Thyroid gland (tissue), 4 donors: ENCODE results near the gene MOGAT2. TPM values are rescaled to one million over a fixed set of nuclear protein-coding genes. Genes with fewer than 3 reads are reported as not detected.
"Not testable (repeated sequence)": the region's sequence is repeated elsewhere in the genome, so short reads cannot be mapped to it uniquely, and the experiment has no call there.

Experiments
- DNase-seq, 2 donors: peaks; one replicate each; pipeline ENCODE4 v3.0.0-alpha.2; 2019
- H3K27ac ChIP-seq, 3 donors: fragments of 200-600 bp; sonication (generic); 1 replicate in 2 of 3; 2 replicates in 1 of 3; pipeline ENCODE4 v1.5.1; 2016 to 2019; ENCODE audit warnings: mild to moderate bottlenecking in 1 of 3, moderate library complexity in 1 of 3
- H3K27me3 ChIP-seq: fragments of 200-600 bp; sonication (generic); one replicate; pipeline ENCODE4 v1.5.1; 2019
- H3K36me3 ChIP-seq, 2 donors: fragments of 200-600 bp; sonication (generic); one replicate each; pipeline ENCODE4 v1.5.1; 2016 to 2019
- H3K4me1 ChIP-seq, 2 donors: fragments of 200-600 bp; sonication (generic); one replicate each; pipeline ENCODE4 v1.5.1; 2017 to 2019
- H3K4me3 ChIP-seq, 3 donors: fragments of 200-600 bp; sonication (generic); replicated peaks in 1 of 3; 1 replicate in 2 of 3; 2 replicates in 1 of 3; pipeline ENCODE4 v1.5.1; 2016; ENCODE audit warnings: mild to moderate bottlenecking in 1 of 3
- H3K9me3 ChIP-seq: fragments of 200-600 bp; sonication (generic); one replicate; pipeline ENCODE4 v1.5.1; 2017
- POLR2A ChIP-seq, 2 donors: fragments of 450-650 bp; IDR thresholded peaks; one replicate each; pipeline ENCODE4 v1.6.1; 2017; ENCODE audit warnings: antibody characterized with exemption in 2 of 2, mild to moderate bottlenecking in 2 of 2, moderate library complexity in 1 of 2
- WGBS, 2 donors: methylation state at CpG; one replicate each; pipeline ENCODE4 v1.1.5; 2017; 5-methylcytosine and 5-hydroxymethylcytosine counted together
- intact Hi-C: fragments of 100-400 bp; cut with DNase I; formaldehyde crosslinking; loops from one replicate; pipeline ENCODE4 v1.15.1; 2023
- total RNA-seq, 4 donors: library from RNA; depleted of rRNA; stranded (reverse); fragments of >200 nt; gene quantifications; one replicate each; pipeline ENCODE4 v1.2.3, GENCODE V29; 2016
- TF ChIP-seq, protein P1 (sequence below), 6 experiments: fragments of 200-600 bp in 3 of 6; fragments of 450-650 bp in 3 of 6; sonication (generic) in 3 of 6; IDR thresholded peaks; one replicate each; pipeline ENCODE4 v1.5.1; 2016 to 2019; ENCODE audit warnings: antibody characterized with exemption in 6 of 6, mild to moderate bottlenecking in 2 of 6, inconsistent platforms in 1 of 6, moderate library complexity in 1 of 6

The MOGAT2 gene
- total RNA-seq, 4 donors from 2014 or later: 1.0 TPM; not detected in 3

DNA sequence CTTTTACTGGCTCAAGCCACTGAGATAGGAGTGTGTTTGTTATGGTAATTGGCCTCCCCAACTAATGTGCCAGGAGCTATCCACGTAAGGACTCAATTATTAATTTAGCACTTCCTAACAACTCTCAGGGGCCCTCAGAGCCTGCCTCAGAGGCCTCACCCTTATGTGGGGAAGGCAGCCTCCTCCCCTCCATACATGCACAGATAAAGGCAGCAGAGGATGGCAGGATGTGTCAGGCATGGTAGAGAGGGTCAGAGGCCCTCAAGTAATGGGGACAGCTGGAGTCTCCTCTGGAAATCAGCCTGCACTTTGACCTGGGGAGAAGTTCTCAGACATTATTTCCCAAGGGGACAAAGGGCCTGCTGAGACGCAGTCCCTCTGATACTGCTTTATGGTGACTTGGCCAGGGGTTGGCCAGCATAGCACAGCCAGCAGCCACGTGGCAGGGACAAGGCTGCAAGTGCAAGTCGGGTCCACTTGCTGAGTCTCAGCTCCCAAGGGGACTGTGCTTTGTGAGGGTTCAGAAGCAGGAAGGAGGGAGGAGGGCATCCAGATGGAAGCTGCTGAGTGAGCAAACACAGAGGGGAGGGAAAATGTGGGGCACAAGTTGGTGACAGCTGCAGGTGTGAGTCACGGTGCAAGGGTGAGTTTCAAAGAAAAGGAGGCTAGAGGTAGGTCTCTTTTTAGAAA lies 17.0 kb downstream of the MOGAT2 start:
- Histone ChIP-seq H3K4me3 (no peak overlapping the region), H3K9me3 (no peaks in the 10 kb centered on the region), H3K4me1 (peaks cover 7 to 13% of the 10 kb centered on the region in 2 donors), H3K27ac (no peak overlapping the region), H3K36me3 (no peaks in the 10 kb centered on the region), H3K27me3 (no peaks in the 10 kb centered on the region)
- no peak for DNase-seq
- 65 to 73% methylated on average over 3 to 5 of the region's 5 CpGs for WGBS, 2 donors
- no peak for TF ChIP-seq POLR2A (IDR thresholded peaks at IDR 0.05)
- TF ChIP-seq, protein P1, sequence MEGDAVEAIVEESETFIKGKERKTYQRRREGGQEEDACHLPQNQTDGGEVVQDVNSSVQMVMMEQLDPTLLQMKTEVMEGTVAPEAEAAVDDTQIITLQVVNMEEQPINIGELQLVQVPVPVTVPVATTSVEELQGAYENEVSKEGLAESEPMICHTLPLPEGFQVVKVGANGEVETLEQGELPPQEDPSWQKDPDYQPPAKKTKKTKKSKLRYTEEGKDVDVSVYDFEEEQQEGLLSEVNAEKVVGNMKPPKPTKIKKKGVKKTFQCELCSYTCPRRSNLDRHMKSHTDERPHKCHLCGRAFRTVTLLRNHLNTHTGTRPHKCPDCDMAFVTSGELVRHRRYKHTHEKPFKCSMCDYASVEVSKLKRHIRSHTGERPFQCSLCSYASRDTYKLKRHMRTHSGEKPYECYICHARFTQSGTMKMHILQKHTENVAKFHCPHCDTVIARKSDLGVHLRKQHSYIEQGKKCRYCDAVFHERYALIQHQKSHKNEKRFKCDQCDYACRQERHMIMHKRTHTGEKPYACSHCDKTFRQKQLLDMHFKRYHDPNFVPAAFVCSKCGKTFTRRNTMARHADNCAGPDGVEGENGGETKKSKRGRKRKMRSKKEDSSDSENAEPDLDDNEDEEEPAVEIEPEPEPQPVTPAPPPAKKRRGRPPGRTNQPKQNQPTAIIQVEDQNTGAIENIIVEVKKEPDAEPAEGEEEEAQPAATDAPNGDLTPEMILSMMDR (IDR thresholded peaks at IDR 0.05): no peak
- intact Hi-C loops: no loop called here

DNA sequence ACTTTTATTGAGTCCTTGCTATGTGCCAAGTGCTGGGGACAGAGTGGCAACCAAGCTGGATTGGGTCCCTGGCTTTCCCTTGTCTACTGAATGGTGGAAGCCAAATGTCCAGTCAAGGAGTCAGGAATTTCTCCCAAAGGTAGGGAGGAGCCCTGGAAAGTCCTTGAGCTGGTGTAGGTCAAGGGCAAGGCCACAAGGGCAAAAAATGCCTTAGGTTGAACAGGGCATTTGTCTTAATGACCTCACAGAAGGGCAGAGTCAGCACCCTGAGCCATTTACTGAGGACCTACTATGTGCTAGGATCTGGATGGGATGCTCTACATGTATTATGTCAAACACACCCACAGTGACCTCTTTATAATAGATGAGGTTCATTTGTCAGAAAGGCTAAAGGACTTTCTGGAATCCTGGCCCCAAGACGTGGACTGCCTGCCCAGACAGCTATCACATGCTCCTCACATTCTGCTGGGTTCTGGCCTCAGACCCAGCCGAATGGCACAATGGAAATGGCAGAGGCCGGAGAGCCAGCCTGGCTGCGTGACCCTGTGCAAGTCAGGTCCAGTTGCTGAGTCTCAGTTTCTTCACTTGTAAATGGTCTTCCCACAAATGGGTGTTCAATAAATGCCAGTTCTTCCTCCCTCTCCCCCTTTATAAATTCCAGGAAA lies 17.7 kb downstream of the MOGAT2 start:
- no peaks in the 10 kb centered on the region for H3K9me3 ChIP-seq
- 94 to 100% methylated on average over 3 to 4 of the region's 4 CpGs for WGBS, 2 donors

DNA sequence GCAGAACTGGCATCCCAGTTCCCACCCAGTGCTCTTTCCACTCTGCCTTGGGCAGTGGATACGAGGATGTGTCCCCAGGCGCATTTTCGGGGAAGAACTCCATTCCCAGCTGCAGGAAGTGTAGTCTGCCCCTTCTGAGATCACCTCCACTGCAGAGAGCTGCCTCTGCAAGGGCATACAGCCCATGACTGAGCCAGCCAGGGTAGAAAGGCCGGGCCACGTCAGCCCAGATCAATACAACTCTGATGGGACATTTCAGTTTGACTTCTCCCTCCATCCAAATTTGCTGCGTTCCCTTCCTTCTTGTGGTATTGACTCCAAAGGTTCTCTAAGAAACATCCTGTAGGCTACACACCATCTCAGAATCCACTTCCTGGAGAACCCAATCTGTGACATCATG lies 19.7 kb downstream of the MOGAT2 start:
- intact Hi-C loops: no loop called here
- no peaks in the 10 kb centered on the region for H3K27me3 ChIP-seq

More for the DNA sequence above, 17.7 kb downstream of the MOGAT2 start:
- no peak for DNase-seq
- H3K4me3 ChIP-seq: no peak overlapping the region
- intact Hi-C loops: no loop called here
- H3K27me3 ChIP-seq: no peaks in the 10 kb centered on the region
- no peaks in the 10 kb centered on the region for H3K36me3 ChIP-seq
- peaks cover 7 to 13% of the 10 kb centered on the region in 2 donors for H3K4me1 ChIP-seq
- TF ChIP-seq, protein P1 (IDR thresholded peaks at IDR 0.05): no peak
- no peak overlapping the region for H3K27ac ChIP-seq

DNA sequence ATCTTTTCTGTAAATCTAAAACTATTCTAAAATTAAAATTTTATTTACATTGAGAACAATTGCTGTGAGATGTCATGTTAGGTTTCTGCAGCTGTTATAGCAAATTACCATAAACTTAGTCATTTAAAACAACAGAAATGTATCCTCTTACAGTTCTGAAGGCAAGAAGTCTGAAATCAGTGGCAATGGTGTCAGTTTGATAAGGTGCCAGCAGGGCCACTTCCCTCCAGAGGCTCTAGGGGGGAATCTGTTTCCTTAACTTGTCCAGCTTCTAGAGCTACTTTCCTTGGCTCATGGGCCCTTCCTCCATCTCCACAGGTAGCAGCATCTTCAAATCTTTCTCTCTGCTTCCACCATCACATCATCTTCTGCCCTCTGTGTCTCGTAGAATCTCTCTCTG lies 23.0 kb downstream of the MOGAT2 start:
- WGBS, 2 donors: 87 to 90% methylated on average over 1 of the region's 1 CpG

More for the DNA sequence above, 19.7 kb downstream of the MOGAT2 start:
- H3K4me1 ChIP-seq: peaks cover 7 to 13% of the 10 kb centered on the region in 2 donors
- TF ChIP-seq, protein P1 (IDR thresholded peaks at IDR 0.05): no peak
- TF ChIP-seq POLR2A (IDR thresholded peaks at IDR 0.05): no peak
- H3K27ac ChIP-seq: no peak overlapping the region
- no peak for DNase-seq
- no peak overlapping the region for H3K4me3 ChIP-seq
- WGBS, 2 donors: 91 to 96% methylated on average over 6 of the region's 6 CpGs
- no peaks in the 10 kb centered on the region for H3K36me3 ChIP-seq
- H3K9me3 ChIP-seq: no peaks in the 10 kb centered on the region

DNA sequence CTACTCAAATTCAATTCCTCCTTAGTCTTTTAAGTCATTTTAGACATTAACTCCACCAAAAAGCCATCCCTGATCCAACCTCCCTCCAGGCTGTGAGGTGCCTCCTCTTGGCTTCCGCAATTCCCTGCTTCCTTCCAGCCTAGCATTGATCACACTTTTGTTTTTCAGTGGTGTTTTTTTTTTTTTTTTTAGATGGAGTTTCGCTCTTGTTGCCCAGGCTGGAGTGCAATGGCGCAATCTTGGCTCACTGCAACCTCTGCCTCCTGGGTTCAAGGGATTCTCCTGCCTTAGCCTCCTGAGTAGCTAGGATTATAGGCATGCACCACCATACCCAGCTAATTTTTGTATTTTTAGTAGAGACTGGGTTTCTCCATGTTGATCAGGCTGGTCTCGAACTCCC lies 25.5 kb downstream of the MOGAT2 start:
- H3K9me3 ChIP-seq, DNase-seq, H3K4me1 ChIP-seq, H3K27me3 ChIP-seq, H3K36me3 ChIP-seq, intact Hi-C loops, H3K27ac ChIP-seq, H3K4me3 ChIP-seq: not testable (repeated sequence)
- 97 to 99% methylated on average over 4 of the region's 4 CpGs for WGBS, 2 donors

More for the DNA sequence above, 23.0 kb downstream of the MOGAT2 start:
- TF ChIP-seq, protein P1 (IDR thresholded peaks at IDR 0.05): no peak
- no peak for TF ChIP-seq POLR2A (IDR thresholded peaks at IDR 0.05)
- no peaks in the 10 kb centered on the region for H3K4me1 ChIP-seq
- no peaks in the 10 kb centered on the region for H3K36me3 ChIP-seq
- H3K9me3 ChIP-seq: no peaks in the 10 kb centered on the region
- H3K27ac ChIP-seq: no peak overlapping the region
- intact Hi-C loops: no loop called here
- no peak for DNase-seq
- H3K27me3 ChIP-seq: no peaks in the 10 kb centered on the region
- no peak overlapping the region for H3K4me3 ChIP-seq
